Measurements from ENCODE around the gene PLCZ1. TPM values are rescaled to one million over a fixed set of nuclear protein-coding genes. Genes with fewer than 3 reads are reported as not detected.

The PLCZ1 gene
- total RNA-seq, 6 donors from 2014 or later = not detected

DNA sequence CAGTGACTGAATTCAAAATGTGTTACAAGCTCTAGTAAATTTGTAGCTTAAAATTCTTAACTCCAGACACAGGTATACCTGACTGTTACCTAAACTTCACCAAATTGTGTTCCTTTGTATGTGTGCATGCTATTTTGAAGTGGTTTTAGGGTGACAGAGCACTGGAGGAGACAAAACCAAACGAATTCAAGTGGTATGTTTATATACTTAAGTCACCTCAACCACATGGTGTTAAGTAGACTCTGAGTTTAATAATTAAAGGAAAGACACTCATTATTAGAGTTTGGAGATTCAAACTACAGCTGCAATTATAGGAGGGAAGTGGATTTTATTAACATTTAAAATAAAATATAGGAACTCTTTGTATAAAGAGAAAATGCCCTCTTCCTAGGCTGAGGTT lies 84.3 kb downstream of the PLCZ1 start:
- Histone ChIP-seq H3K4me3 (no peak overlapping the region), H3K27ac (no peak overlapping the region), H3K4me1 (no peaks in the 10 kb centered on the region), H3K9me3 (no peaks in the 10 kb centered on the region), H3K36me3 (no peaks in the 10 kb centered on the region), H3K27me3 (no peaks in the 10 kb centered on the region)
- ATAC-seq (ENCODE audit: low FRiP score in 2 of 2) = no peak
- 30 to 35% methylated on average over 1 of the region's 1 CpG for WGBS, 2 donors
- TF ChIP-seq EP300 (IDR thresholded peaks at IDR 0.05) (no peak), POLR2A (IDR thresholded peaks at IDR 0.05) (no peak), POLR2AphosphoS5 (IDR thresholded peaks at IDR 0.05) (no peak)
- TF ChIP-seq, protein P1, sequence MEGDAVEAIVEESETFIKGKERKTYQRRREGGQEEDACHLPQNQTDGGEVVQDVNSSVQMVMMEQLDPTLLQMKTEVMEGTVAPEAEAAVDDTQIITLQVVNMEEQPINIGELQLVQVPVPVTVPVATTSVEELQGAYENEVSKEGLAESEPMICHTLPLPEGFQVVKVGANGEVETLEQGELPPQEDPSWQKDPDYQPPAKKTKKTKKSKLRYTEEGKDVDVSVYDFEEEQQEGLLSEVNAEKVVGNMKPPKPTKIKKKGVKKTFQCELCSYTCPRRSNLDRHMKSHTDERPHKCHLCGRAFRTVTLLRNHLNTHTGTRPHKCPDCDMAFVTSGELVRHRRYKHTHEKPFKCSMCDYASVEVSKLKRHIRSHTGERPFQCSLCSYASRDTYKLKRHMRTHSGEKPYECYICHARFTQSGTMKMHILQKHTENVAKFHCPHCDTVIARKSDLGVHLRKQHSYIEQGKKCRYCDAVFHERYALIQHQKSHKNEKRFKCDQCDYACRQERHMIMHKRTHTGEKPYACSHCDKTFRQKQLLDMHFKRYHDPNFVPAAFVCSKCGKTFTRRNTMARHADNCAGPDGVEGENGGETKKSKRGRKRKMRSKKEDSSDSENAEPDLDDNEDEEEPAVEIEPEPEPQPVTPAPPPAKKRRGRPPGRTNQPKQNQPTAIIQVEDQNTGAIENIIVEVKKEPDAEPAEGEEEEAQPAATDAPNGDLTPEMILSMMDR (IDR thresholded peaks at IDR 0.05) = no peak
- DNase-seq = no peak

DNA sequence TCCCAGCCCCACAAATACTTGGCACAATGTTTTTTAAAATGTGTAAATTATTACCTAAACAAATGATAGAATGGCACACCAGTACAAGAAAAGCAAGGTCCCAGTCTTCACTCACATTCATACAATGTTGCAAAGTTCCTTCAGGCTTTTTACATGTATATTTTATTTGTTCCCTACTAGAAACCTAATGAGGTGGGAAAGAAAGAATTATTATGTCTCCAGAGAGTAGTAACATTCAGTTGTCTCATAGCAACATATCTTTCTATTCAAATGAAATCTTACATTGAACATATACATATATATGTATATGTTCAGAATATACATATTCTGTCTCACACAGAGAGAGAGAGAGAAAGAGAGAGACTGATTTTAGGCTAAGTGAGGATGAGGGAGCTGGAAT lies 85.2 kb downstream of the PLCZ1 start:
- Histone ChIP-seq H3K9me3 (no peaks in the 10 kb centered on the region), H3K27me3 (no peaks in the 10 kb centered on the region), H3K4me3 (no peak overlapping the region), H3K4me1 (no peaks in the 10 kb centered on the region), H3K36me3 (no peaks in the 10 kb centered on the region), H3K27ac (no peak overlapping the region)
- no peak for DNase-seq
- TF ChIP-seq POLR2A (IDR thresholded peaks at IDR 0.05) (no peak), EP300 (IDR thresholded peaks at IDR 0.05) (no peak), POLR2AphosphoS5 (IDR thresholded peaks at IDR 0.05) (no peak)
- TF ChIP-seq, protein P1 (IDR thresholded peaks at IDR 0.05) = no peak
- ATAC-seq (ENCODE audit: low FRiP score in 2 of 2) = no peak

DNA sequence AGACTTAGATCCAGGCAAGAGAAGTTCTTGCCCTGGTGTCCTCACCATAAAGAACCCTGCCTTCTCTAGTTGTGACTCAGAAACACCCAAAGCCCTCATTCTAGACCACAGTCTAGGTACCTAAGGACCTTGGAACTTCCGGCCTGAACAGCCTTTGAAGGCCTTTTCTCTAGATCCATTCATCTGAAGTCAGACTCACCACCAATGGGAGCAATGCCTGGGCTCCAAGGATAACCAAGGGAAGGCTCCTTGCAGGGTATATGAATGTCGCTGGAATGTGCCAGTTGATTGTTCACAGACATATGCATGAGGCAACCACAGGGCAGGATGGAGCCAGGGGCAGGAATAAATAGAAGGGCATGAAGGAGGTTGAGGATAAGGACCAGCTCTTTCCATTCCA lies 86.3 kb downstream of the PLCZ1 start:
- Histone ChIP-seq H3K9me3 (no peaks in the 10 kb centered on the region), H3K36me3 (no peaks in the 10 kb centered on the region), H3K27ac (no peak overlapping the region), H3K27me3 (no peaks in the 10 kb centered on the region), H3K4me3 (no peak overlapping the region), H3K4me1 (no peaks in the 10 kb centered on the region)
- no peak for ATAC-seq (ENCODE audit: low FRiP score in 2 of 2)
- TF ChIP-seq POLR2AphosphoS5 (IDR thresholded peaks at IDR 0.05) = no peak
- no peak for TF ChIP-seq EP300 (IDR thresholded peaks at IDR 0.05)
- TF ChIP-seq, protein P1 (IDR thresholded peaks at IDR 0.05) = no peak
- no peak for TF ChIP-seq POLR2A (IDR thresholded peaks at IDR 0.05)
- no peak for DNase-seq
- 79 to 91% methylated on average over 2 of the region's 2 CpGs for WGBS, 2 donors

- Histone ChIP-seq H3K27ac (no peak overlapping the region), H3K27me3 (no peaks in the 10 kb centered on the region), H3K9me3 (no peaks in the 10 kb centered on the region), H3K36me3 (no peaks in the 10 kb centered on the region), H3K4me1 (no peaks in the 10 kb centered on the region), H3K4me3 (no peak overlapping the region)
- TF ChIP-seq, protein P1 (IDR thresholded peaks at IDR 0.05) = no peak
- no peak for TF ChIP-seq POLR2A (IDR thresholded peaks at IDR 0.05)
- no peak for TF ChIP-seq POLR2AphosphoS5 (IDR thresholded peaks at IDR 0.05)
- TF ChIP-seq EP300 (IDR thresholded peaks at IDR 0.05) = no peak
- 80 to 82% methylated on average over 6 of the region's 6 CpGs for WGBS, 2 donors
- DNase-seq = no peak
- no peak for ATAC-seq (ENCODE audit: low FRiP score in 2 of 2)
Observed at GRCh38 chr12:18646286-18646890, 91.4 kb downstream of the PLCZ1 start.

DNA sequence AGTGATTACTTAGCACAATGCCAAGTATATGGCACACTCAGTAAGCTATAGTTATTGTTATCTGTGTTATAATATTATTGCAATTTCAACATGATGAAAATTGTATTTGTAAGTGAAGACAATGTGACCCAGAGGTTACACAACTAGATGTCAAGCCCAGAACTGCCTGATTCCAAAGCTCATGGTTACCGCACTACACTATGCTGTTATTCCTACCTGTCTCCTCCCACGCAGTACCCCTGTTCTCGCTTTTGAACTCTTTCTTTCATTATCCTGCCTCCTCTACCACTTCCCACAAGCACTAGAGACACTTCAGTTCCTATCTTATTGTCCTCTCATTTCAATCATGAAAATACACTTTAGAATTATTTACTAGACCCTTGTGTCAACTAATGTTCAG lies 93.2 kb downstream of the PLCZ1 start:
- H3K27ac ChIP-seq = no peak overlapping the region
- TF ChIP-seq POLR2AphosphoS5 (IDR thresholded peaks at IDR 0.05) (no peak), EP300 (IDR thresholded peaks at IDR 0.05) (no peak), POLR2A (IDR thresholded peaks at IDR 0.05) (no peak)
- TF ChIP-seq, protein P1 (IDR thresholded peaks at IDR 0.05) = no peak
- H3K9me3 ChIP-seq = no peaks in the 10 kb centered on the region
- no peaks in the 10 kb centered on the region for H3K27me3 ChIP-seq
- H3K4me3 ChIP-seq = no peak overlapping the region
- 89% methylated on average over 3 of the region's 3 CpGs for WGBS, 2 donors
- no peaks in the 10 kb centered on the region for H3K4me1 ChIP-seq
- no peaks in the 10 kb centered on the region for H3K36me3 ChIP-seq
- DNase-seq (no peak), ATAC-seq (ENCODE audit: low FRiP score in 2 of 2) (no peak)

All from upper lobe of left lung (tissue), 6 donors.